ENCODE data around the gene FNBP1L.

DNA sequence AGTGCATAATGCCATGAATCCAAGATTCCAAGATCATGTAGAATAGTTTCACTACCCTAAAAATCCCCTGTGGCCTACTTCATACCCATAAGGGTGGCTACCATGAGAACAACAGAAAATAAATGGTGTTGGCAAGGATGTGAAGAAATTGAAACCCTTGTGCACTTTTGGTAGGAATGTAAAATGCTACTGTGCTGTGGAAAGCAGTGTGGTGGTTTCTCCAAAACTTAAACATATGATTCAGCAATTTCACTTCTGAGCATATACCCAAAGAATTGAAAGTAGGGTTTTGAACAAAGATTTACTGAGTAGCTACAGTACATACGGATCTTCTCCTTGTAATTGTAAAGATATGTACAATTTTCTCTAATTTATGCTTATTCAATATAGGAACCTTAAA, 16.0 kb downstream of the FNBP1L start:
- TF ChIP-seq POLR2AphosphoS5 (IDR thresholded peaks at IDR 0.05; ENCODE audit: low read depth, low read length) (no peak), TAF1 (IDR thresholded peaks at IDR 0.05; ENCODE audit: borderline replicate concordance, low read depth, low read length) (no peak)

Measured in GM12892 (cell line).